NK-92 (cell line): ENCODE data around the gene CRTC1.

Experiments
- DNase-seq: peaks from one replicate; lab custom pipeline; 2025; ENCODE audit not compliant: unreplicated experiment; lab: John Stamatoyannopoulos, UW

CRTC1 gene

DNA sequence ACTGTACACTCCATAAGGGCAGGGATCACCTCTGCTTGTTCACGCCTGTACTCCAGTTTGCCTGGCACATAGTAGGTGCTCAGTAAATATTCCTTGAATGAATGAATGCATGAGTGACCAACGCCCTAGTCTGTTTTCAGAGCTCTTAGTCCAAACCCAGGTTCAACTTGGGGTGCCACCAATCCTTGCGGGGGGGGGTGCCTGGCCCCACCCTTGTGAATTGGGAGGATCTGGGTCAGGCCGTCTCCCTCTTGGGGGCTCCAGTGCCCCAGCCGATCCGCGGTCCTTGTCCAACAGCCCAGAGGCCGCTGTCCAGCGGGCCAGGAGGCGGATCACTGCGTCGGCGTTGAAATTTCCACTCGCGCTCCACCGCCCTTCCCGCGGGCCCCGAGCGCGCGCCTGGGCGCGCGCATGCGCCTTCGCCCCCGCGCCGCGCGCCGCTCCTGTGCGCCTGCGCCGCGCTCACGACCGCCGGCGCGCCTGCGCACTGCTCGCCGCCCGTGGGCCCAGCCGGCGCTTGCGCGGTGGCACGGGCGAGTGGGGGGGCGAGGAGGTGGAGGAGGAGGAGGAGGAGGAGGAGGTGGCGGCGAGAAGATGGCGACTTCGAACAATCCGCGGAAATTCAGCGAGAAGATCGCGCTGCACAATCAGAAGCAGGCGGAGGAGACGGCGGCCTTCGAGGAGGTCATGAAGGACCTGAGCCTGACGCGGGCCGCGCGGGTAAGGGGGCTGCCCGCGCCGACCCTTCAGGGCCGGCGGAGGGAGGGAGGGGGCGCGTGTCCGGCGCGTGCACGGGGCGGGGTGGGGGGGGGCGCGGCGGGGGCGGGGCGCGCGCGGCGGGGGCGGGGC is at the start of gene CRTC1:
Gene CRTC1 (plus strand): TSS at position 572 of the 849 bp plus-strand sequence. CDS start 23 bp downstream, at position 595.
- DNase-seq = peak; percentile 28

DNA sequence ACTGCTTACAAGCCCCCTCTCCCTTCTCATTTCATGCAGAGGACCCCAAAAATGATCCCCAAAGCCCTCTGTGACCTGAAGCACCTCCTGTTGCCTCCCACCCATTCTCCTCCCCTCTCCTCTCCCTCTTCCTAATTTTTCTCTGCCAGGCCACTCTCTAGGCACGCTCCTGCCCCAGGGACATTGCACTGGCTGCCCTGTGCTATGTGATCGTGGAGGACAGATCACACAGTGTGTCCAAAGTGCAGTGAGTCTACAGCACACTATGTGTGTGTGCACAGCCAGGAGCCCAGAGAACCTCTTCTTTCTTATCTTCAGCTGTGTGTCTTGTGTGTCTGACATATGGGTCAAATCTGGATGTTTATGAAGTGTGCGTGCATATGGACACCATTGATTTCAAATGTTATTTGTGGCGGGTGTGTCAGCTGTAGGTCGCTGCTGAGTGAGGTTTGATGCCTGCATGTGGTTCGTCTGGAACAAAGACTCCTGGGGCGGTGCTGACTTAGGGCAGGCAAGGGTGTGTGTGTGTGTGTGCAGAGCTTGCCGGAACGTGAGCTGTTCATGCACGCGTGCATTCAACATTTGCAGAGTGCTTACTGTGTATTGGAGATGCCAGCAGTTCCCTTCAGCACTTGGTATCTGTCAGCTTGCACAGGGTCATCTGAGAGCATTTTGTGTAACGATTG is 48.7 kb upstream of the CRTC1 start:
- DNase-seq = no peak

GRCh38 chr19:18635831-18636182 is 47.7 kb upstream of the CRTC1 start:
- DNase-seq = no peak

DNA sequence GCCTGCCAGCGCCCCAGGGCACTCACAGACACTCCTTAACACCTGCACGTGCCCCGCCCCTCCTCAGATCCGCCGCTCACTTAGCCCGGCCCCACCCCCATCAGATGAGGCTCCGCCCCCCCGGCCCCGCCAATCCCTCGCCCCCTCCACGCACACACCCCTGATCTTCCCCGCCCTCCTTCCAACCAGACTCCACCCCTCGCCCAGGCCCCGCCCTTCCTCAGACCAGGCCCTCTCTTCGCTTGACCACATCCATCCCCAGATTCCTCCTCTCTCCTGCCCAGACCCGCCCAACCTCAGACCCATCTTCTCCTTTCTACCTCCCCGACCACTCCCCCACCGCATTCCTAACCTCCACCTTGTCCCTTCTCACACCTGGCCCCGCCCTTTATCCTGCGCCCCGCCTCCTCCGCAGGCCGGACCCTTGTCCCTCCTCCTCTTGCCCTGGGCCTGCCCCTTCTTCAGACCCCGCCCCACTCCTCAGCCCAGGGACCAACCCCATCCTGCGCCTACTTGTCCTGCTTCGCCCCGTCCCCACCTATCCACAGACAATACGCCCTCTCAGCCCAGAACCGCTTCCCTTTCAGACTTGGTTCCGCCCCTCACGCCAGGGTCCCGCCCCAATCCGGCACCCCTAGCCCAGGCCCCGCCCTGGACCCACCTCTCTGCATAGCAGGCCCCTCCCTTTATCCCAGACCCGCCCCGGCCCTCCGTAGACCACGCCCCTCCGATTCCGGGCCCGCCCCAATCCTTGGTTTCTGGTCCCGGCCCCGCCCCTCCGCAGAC is 47.1 kb upstream of the CRTC1 start:
- DNase-seq = peak; percentile 78

DNA sequence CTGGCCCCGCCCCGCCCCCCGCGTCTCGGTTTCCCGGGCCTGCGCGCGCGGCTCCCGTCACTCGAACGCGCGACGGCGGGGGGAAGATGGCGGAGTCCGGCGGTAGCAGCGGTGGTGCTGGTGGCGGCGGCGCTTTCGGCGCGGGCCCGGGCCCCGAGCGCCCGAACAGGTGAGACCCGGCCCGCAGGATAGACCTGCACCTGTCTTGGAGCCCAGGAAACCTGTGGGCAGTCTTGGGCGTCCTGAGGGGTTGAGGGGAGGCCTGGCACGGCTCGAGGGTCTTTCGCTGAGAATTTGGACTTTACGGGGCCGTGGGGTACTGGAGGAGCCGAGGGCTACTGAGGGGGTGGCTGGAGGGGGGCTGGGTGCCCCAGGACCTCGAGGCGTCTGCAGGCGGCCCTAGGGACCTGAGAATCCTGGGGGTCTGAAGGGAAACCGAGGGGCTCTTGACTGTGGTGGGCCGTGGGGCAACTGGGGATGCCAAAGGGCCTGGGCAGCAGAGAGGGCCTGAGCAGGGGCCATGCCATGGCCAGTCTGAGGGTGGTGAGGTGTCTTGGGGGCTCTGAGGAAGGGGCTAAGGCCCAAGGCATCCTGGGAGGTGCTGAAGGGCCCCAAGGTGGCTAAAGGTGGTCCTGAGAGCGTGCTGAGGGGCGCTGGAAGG is 46.4 kb upstream of the CRTC1 start, which contains the start of gene KLHL26:
Gene KLHL26 (plus strand): TSS at position 60 of the 661 bp plus-strand sequence. CDS start 27 bp downstream, at position 87.
- DNase-seq = no peak

DNA sequence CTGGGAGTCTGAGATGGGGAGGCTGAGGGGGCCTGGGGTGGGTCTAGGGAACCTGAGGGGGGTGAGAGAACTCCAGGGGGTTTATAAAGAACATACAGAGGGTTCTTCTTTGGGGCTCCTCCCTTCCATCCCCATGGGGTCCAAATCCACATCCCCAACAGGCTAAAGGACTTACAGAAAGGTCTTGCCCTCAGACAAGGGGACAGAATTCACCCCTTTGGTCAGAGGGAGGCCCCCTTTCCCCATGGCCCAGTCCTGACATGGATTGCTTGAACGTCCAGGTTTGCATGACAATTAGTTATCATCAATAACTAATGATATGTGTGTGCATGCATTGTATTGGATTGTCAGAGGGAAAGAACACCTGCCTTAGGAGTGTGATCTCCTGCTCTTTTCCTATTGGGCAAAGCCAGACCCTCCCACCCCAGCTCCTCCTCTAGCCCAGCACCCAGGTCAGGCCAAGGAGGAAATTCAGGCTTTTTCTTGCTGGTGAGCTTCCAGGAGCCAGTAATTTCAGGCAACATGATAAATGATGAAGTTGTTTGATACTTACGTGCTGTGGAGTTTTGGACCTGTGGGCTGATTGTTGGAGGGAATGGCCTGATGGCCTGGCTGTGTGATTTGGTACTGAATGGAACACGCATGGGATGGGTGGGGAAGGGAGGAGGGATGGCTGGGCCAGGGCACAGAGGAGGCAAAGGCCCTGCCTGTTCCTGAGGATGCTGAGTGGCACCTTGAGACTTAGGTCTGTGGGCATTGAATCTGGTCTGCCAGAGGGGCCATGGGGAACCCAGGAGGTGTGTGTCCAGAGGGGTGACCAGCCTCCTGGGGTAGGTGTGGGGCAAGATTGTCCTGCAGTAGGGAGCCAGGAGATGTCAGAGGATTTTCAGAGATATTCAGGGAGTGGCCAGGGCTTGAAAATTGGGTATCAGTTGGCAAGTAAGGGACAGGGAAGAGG is 45.5 kb upstream of the CRTC1 start:
- no peak for DNase-seq

DNA sequence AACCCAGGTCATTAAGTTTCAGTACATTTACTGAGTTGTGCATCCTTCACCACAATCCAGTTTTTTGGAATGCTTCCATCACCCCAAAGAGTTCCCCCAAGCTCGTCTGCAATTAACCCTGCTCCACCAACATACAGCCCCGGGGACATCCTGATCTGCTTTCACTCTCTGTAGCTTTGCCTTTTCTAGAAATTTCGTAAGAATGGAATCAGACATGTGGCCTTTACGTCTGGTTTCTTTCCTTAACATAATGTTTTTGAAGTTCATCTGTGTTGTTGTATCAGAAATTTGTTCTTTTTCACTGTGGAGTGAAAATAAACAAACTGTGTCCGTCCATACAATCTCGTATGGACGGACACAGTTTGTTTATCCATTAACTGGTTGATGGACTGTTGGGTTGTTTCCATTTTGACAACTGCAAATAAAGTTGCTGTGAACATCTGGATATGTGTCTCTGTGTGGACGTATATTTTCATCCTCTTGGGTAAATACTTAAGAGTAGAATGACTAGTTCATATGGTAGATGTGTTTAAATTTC is 43.7 kb upstream of the CRTC1 start:
- DNase-seq = no peak

DNA sequence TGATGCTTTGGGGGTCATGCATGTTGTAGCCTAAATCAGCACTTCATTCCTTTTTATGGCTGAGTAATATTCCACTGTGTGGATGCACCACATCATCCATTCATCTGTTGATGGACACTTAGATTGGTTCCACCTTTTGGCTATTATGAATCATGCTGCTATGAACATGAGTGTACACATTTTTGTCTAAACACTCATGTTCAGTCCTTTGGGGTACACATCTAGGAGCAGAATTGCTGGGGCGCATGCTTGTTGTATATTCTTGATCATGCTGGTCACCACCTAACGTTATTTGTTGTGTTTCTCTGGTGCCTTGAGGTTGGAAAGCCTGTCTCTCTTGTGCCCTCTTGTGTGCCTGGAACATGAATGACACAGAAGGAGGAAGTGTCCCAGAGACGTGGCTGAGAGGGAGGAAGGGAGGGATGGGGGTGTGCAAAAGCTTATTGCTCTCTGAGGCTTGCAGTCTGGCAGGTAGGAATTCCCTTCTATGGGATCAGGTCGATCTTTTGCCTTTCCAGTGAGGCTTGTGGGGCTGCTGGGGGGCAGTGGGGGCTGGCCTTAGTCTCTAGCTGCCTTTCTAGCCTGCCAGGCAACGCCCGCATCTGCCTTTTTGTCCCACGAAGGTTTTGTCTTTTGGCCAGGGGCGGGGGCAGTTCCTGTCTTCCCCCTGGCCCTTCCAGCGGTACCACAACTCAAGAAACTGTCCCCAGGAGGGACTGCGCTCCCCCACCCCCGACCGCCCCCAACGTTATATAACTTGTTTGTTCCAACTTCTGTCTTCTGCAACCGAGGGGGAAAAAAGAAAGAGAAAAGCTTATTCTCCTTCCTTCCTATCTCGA is 39.1 kb upstream of the CRTC1 start:
- no peak for DNase-seq

DNA sequence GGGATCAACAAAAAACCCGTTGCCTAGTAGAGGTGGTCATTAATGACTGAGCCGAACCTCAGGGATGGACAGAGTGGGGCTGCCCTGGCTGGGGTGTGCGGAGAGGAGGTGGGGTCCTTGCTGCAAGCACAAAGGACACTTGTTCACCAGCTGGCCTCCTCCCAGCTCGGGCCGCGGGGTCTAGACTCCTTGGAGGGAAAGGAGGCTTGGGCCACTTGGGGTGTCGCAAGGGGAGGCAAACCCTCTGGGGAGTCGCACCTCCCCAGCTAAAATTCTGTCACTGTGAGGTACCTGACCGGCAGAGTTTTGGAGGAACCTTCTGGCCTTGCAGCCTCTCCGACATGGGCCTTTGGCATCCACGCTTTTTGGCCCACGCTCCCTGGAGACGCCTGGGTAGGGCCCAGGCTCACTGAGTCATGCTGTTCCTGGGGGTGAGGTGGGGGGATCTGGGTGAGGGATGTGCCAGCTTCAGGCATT is 38.4 kb upstream of the CRTC1 start:
- no peak for DNase-seq

GRCh38 chr19:18646535-18647370 is 36.7 kb upstream of the CRTC1 start:
- DNase-seq = no peak

DNA sequence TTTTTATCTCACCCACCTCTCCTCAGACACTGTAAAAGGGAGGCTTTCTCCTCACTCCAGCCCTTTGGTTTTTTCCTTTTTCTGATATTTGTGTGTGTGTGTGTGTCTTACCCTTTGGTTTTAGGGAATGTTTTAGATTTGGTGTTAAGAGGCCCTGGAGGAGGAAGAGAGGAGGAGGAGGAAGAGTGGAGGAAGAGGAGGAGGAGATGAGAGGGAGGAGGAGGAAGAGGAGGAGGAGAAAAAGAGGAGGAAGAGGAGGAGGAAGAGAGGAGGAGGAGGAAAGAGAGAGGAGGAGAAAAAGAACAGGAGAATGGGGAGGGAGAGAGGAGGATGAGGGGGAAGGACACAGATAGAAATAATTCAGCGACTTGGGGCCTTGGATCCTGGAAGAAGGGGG is 36.1 kb upstream of the CRTC1 start:
- no peak for DNase-seq

- no peak for DNase-seq
Observed at GRCh38 chr19:18647807-18648206, 35.7 kb upstream of the CRTC1 start.

DNA sequence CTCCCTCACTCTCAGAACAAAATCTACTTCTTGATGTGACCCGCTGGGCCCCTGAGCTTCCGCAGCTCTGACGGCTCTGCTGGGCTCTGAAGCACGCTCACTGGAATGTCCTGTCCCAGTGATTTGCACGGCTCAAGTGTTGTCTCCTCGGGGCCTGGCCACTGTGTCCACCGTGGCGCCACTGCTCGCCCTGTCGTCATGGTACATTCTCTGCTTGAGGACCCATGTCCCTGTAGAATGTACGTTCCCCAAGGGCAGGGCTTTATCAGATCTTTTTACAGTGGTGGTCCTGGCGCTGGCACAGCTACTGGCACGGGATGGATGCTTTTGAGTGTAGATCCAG is 34.5 kb upstream of the CRTC1 start:
- no peak for DNase-seq

GRCh38 chr19:18649371-18650020 is 34.0 kb upstream of the CRTC1 start:
- DNase-seq = no peak

GRCh38 chr19:18650021-18650390 is 33.5 kb upstream of the CRTC1 start:
- no peak for DNase-seq

DNA sequence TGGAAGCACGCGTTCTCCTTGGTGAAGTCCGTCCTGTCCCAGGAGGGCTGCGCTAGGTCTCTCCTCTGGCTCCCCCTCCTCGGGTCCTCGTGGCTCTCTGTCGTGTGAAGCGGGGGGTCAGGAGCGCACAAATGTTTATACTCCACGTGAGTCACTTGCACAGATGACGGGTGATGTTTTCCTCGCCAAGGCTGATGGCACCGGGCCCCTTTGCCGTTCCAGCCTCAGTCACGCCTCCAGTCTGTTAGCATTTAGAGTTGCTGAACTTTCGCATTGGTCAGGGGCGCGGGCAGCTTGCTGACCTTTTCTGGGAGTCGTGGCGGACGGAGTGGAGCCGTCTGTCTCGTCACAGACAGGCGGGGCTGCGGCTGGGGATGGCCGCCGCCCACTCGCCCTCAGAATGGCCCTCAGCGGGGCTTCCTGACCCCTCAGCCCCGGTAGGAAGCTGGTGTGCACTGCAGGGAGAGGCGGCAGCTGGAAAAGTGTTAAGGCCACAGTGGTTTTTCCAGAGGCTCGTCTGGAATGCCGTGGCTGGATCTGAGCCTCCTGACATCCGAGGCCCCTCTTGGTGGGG is 32.9 kb upstream of the CRTC1 start:
- no peak for DNase-seq

- DNase-seq = no peak
Observed at GRCh38 chr19:18651300-18651699, 32.2 kb upstream of the CRTC1 start.
